SK-N-SH treated with all-trans-retinoic acid at 6 μM for 48 hours (cell line): ENCODE results near the gene SCO2.

Source experiments
- ATAC-seq: fragments of 200-7000 bp; cut with Tn5 transposase; 3 replicates; pipeline ENCODE4 v1.9.1; 2020; ENCODE audit warnings: mild to moderate bottlenecking, moderate library complexity
- ARNTL ChIP-seq: fragments of 450-650 bp; formaldehyde crosslinking; IDR thresholded peaks from 2 replicates; pipeline ENCODE4 v1.5.0; 2020; ENCODE audit warnings: low read depth, mild to moderate bottlenecking, moderate library complexity, borderline replicate concordance
- BACH2 ChIP-seq: fragments of 250-450 bp; sonication (Bioruptor Pico); IDR thresholded peaks from 2 replicates; pipeline ENCODE4 v1.9.0; 2021; ENCODE audit warnings: mild to moderate bottlenecking, borderline replicate concordance
- CSDC2 ChIP-seq: fragments of 250-450 bp; sonication (Bioruptor Pico); IDR thresholded peaks from 2 replicates; pipeline ENCODE4 v1.5.0; 2020; ENCODE audit warnings: mild to moderate bottlenecking, moderate library complexity
- ISL1 ChIP-seq: fragments of 250-450 bp; sonication (Bioruptor Pico); IDR thresholded peaks from 2 replicates; pipeline ENCODE4 v2.1.2; 2022; ENCODE audit warnings: mild to moderate bottlenecking, moderate library complexity
- PPARA ChIP-seq: fragments of 250-450 bp; sonication (Bioruptor Pico); IDR thresholded peaks from 2 replicates; pipeline ENCODE4 v1.5.0; 2020; ENCODE audit warnings: mild to moderate bottlenecking, borderline replicate concordance
- SNAI2 ChIP-seq: fragments of 250-450 bp; sonication (Bioruptor Pico); IDR thresholded peaks from 2 replicates; pipeline ENCODE4 v1.5.0; 2020; ENCODE audit warnings: mild to moderate bottlenecking, moderate library complexity
- TCF4 ChIP-seq: fragments of 250-450 bp; sonication (Bioruptor Pico); IDR thresholded peaks from 2 replicates; pipeline ENCODE4 v1.8.0; 2021; ENCODE audit warnings: mild to moderate bottlenecking, moderate library complexity, borderline replicate concordance
- TOX ChIP-seq: fragments of 250-450 bp; sonication (Bioruptor Pico); IDR thresholded peaks from 2 replicates; pipeline ENCODE4 v1.8.0; 2021; ENCODE audit warnings: mild to moderate bottlenecking, moderate library complexity, borderline replicate concordance
- ZC3H10 ChIP-seq: fragments of 250-450 bp; sonication (Bioruptor Pico); IDR thresholded peaks from 2 replicates; pipeline ENCODE4 v1.5.1; 2021; ENCODE audit warnings: mild to moderate bottlenecking, moderate library complexity
- ZFP3 ChIP-seq: fragments of 250-450 bp; sonication (Bioruptor Pico); IDR thresholded peaks from 2 replicates; pipeline ENCODE4 v1.5.0; 2020; ENCODE audit warnings: mild to moderate bottlenecking, moderate library complexity
- ZNF565 ChIP-seq: fragments of 450-650 bp; formaldehyde crosslinking; conservative IDR thresholded peaks from 2 replicates; pipeline ENCODE4 v1.5.0; 2020; ENCODE audit warnings: low read depth, mild to moderate bottlenecking, moderate library complexity
- ZNF8 ChIP-seq: fragments of 450-650 bp; formaldehyde crosslinking; IDR thresholded peaks from 2 replicates; pipeline ENCODE4 v1.5.0; 2020; ENCODE audit warnings: mild to moderate bottlenecking, moderate library complexity
- TF ChIP-seq, protein P1 (sequence below): fragments of 250-450 bp; sonication (Bioruptor Pico); IDR thresholded peaks from 2 replicates; pipeline ENCODE4 v1.5.1; 2020; ENCODE audit warnings: low read depth, mild to moderate bottlenecking, moderate library complexity
- TF ChIP-seq, protein P2 (sequence below): fragments of 250-450 bp; sonication (Bioruptor Pico); IDR thresholded peaks from 2 replicates; pipeline ENCODE4 v1.5.1; 2021; ENCODE audit warnings: mild to moderate bottlenecking, moderate library complexity
- TF ChIP-seq, protein P3 (sequence below): fragments of 250-450 bp; sonication (Bioruptor Pico); IDR thresholded peaks from 2 replicates; pipeline ENCODE4 v1.8.0; 2021; ENCODE audit warnings: low read depth, mild to moderate bottlenecking, moderate library complexity, borderline replicate concordance
- TF ChIP-seq, protein P4 (sequence below): fragments of 250-450 bp; sonication (Bioruptor Pico); IDR thresholded peaks from 2 replicates; pipeline ENCODE4 v1.8.0; 2020; ENCODE audit warnings: mild to moderate bottlenecking, moderate library complexity, borderline replicate concordance
- TF ChIP-seq, protein P5 (sequence below): fragments of 250-450 bp; sonication (Bioruptor Pico); IDR thresholded peaks from 2 replicates; pipeline ENCODE4 v1.5.0; 2020; ENCODE audit warnings: mild to moderate bottlenecking, moderate library complexity

The SCO2 gene

DNA sequence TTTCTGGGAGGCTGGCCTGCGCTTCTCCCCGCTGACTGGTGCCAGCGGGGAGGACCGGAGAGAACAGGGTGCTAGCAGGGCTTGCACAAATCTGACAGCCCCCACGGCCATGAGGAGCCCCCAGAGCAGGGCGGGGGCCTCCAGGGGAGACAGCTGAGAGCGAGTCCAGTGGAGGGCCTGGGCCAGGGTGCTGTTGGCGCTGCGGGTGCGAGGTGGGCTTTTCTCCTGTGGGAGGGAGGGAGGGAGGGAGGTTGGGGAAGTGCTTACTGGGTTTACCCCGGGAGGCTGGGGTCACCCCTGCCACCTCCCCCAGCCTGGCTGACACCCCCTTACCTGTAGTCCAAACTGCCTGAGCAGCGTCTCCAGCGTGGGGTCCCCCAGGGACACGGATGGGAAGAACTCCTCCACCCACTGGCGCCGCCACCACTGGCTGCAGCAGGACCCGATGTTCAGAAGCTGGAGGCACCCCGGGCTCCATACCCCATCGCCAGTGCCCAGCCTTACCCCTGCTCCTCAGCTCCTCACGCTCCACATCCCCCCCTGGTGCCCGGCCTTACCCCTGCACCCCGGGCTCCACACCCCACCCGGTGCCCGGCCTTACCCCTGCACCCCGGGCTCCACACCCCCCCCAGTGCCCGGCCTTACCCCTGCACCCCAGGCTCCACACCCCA lies 21.8 kb downstream of the SCO2 start:
- no peak for ATAC-seq
- TF ChIP-seq TOX (CRISPR knock-in tag) (no peak), ZNF8 (CRISPR knock-in tag) (no peak), TCF4 (CRISPR knock-in tag) (no peak), PPARA (CRISPR knock-in tag) (no peak)
- TF ChIP-seq, protein P1, sequence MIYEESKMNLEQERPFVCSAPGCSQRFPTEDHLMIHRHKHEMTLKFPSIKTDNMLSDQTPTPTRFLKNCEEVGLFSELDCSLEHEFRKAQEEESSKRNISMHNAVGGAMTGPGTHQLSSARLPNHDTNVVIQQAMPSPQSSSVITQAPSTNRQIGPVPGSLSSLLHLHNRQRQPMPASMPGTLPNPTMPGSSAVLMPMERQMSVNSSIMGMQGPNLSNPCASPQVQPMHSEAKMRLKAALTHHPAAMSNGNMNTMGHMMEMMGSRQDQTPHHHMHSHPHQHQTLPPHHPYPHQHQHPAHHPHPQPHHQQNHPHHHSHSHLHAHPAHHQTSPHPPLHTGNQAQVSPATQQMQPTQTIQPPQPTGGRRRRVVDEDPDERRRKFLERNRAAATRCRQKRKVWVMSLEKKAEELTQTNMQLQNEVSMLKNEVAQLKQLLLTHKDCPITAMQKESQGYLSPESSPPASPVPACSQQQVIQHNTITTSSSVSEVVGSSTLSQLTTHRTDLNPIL (CRISPR knock-in tag), result no peak
- TF ChIP-seq, protein P2, sequence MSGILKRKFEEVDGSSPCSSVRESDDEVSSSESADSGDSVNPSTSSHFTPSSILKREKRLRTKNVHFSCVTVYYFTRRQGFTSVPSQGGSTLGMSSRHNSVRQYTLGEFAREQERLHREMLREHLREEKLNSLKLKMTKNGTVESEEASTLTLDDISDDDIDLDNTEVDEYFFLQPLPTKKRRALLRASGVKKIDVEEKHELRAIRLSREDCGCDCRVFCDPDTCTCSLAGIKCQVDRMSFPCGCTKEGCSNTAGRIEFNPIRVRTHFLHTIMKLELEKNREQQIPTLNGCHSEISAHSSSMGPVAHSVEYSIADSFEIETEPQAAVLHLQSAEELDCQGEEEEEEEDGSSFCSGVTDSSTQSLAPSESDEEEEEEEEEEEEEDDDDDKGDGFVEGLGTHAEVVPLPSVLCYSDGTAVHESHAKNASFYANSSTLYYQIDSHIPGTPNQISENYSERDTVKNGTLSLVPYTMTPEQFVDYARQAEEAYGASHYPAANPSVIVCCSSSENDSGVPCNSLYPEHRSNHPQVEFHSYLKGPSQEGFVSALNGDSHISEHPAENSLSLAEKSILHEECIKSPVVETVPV (CRISPR knock-in tag), result no peak
- TF ChIP-seq, protein P3, sequence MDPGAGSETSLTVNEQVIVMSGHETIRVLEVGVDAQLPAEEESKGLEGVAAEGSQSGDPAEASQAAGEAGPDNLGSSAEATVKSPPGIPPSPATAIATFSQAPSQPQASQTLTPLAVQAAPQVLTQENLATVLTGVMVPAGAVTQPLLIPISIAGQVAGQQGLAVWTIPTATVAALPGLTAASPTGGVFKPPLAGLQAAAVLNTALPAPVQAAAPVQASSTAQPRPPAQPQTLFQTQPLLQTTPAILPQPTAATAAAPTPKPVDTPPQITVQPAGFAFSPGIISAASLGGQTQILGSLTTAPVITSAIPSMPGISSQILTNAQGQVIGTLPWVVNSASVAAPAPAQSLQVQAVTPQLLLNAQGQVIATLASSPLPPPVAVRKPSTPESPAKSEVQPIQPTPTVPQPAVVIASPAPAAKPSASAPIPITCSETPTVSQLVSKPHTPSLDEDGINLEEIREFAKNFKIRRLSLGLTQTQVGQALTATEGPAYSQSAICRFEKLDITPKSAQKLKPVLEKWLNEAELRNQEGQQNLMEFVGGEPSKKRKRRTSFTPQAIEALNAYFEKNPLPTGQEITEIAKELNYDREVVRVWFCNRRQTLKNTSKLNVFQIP, result no peak

DNA sequence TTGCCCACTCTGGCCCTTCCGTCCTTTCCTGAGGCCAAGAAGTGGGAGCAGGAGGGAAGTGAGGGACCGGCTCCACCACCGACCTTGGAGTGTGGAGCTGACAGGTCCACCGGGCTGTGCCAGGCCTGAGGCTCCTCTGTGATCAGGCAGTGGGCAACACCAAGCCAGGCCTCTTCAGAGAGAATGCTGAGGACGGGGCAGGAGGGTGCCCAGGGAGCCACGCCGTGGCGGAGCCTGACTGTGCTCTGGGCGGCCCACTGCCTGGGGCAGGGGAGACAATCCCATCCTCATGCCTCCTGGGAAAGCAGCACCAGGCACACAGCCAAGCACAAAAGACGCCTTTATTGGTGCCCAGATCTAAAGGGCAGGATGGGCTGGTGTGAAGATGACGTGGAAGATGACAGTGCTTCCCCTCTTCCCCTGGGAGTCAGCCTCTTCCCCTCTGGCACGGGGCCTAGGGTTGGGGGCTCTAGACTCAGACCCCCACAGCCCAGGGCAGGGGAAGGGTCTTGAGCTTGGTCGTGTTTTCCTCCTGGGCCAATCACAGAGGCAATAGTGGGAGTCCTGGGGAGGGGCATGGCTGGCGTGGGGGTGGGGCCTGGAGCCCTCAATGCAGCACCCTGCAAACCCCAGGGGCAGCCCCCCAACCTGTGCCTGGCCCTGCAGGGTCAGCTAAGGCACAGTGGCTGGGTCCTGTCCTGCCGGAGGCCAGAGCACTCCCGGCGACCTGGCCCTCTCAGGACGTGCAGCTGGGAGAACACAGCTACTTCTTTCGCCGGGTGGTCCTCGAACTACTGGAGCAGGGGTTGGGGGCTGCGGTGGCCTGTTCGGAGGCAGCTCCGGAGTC lies 22.5 kb downstream of the SCO2 start:
- no peak for ATAC-seq
- TF ChIP-seq BACH2 (CRISPR knock-in tag) (no peak), ZC3H10 (no peak), PPARA (CRISPR knock-in tag) (no peak), ISL1 (no peak), CSDC2 (CRISPR knock-in tag) (no peak), SNAI2 (CRISPR knock-in tag) (no peak)
- TF ChIP-seq, protein P4, sequence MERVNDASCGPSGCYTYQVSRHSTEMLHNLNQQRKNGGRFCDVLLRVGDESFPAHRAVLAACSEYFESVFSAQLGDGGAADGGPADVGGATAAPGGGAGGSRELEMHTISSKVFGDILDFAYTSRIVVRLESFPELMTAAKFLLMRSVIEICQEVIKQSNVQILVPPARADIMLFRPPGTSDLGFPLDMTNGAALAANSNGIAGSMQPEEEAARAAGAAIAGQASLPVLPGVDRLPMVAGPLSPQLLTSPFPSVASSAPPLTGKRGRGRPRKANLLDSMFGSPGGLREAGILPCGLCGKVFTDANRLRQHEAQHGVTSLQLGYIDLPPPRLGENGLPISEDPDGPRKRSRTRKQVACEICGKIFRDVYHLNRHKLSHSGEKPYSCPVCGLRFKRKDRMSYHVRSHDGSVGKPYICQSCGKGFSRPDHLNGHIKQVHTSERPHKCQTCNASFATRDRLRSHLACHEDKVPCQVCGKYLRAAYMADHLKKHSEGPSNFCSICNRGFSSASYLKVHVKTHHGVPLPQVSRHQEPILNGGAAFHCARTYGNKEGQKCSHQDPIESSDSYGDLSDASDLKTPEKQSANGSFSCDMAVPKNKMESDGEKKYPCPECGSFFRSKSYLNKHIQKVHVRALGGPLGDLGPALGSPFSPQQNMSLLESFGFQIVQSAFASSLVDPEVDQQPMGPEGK (CRISPR knock-in tag), result no peak
- TF ChIP-seq, protein P2 (CRISPR knock-in tag), result no peak

DNA sequence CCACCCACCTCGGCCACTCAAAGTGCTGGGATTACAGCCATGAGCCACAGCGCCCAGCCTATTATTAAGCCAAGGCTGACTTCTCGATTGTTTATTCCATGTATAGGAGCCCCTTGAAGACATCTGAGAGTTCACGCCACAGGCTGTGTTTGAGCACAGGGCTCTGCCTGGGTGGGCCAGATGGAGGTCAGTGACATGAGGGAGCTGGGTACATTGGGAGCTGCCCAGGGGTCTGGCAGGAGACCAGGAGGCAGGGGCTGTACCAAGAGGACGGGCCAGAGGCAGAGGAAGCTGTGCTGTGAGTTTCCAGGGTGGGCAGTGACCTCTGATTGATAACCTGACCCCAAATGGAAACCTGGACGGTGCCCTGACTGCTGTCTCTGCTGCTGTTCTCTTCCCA lies 23.3 kb downstream of the SCO2 start:
- TF ChIP-seq ARNTL, result no peak
- TF ChIP-seq, protein P4 (CRISPR knock-in tag), result no peak
- TF ChIP-seq, all 23 proteins: peak for 0
- no peak for ATAC-seq

DNA sequence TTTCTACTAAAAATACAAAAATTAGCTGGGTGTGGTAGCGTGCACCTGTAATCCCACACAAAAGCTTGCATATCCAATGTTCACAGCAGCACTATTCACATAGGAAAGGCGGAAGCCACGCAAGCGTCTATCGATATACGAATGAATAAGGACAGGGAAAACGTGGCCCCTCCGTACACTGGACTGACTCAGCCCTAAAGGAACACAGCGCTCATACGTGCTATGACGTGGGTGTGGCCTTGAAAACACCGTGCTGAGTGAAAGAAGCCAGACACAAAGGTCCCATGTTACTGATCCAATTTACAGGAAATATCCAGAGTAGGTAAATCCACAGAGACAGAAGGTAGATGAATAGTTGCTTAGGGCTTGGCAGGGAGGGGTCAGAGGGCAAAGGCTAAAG lies 24.9 kb downstream of the SCO2 start:
- ATAC-seq, result no peak
- TF ChIP-seq, protein P3, result no peak
- TF ChIP-seq, protein P4 (CRISPR knock-in tag), result no peak
- TF ChIP-seq ZNF565, result no peak
- TF ChIP-seq, protein P5, sequence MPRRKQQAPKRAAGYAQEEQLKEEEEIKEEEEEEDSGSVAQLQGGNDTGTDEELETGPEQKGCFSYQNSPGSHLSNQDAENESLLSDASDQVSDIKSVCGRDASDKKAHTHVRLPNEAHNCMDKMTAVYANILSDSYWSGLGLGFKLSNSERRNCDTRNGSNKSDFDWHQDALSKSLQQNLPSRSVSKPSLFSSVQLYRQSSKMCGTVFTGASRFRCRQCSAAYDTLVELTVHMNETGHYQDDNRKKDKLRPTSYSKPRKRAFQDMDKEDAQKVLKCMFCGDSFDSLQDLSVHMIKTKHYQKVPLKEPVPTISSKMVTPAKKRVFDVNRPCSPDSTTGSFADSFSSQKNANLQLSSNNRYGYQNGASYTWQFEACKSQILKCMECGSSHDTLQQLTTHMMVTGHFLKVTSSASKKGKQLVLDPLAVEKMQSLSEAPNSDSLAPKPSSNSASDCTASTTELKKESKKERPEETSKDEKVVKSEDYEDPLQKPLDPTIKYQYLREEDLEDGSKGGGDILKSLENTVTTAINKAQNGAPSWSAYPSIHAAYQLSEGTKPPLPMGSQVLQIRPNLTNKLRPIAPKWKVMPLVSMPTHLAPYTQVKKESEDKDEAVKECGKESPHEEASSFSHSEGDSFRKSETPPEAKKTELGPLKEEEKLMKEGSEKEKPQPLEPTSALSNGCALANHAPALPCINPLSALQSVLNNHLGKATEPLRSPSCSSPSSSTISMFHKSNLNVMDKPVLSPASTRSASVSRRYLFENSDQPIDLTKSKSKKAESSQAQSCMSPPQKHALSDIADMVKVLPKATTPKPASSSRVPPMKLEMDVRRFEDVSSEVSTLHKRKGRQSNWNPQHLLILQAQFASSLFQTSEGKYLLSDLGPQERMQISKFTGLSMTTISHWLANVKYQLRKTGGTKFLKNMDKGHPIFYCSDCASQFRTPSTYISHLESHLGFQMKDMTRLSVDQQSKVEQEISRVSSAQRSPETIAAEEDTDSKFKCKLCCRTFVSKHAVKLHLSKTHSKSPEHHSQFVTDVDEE (CRISPR knock-in tag), result no peak
- no peak for TF ChIP-seq ZFP3 (CRISPR knock-in tag)
